HCT116 (cell line): ENCODE results near the gene ST7L. TPM values are rescaled to one million over a fixed set of nuclear protein-coding genes. Genes with fewer than 3 reads are reported as not detected.

Experiments used
- ATAC-seq: fragments of 200-7000 bp; cut with Tn5 transposase; 2 replicates; pipeline ENCODE4 v1.9.1; 2020; ENCODE audit warnings: mild to moderate bottlenecking, moderate library complexity
- BruUV-seq: library from RNA; stranded (reverse); fragments of 400-500 nt; replicated peaks from 2 replicates; lab custom pipeline; 2021; lab: Mats Ljungman, UMichigan
- CTCF ChIA-PET: fragments of 300-600 bp; sonication (Branson Sonifier 250); formaldehyde crosslinking; loops from one replicate; lab custom pipeline; 2021; ENCODE audit warnings: antibody characterized with exemption; lab: Charles Lee
- POLR2A ChIA-PET: fragments of 300-600, 350-600 bp; sonication (Branson Sonifier 250); formaldehyde crosslinking; loops from one replicate; lab custom pipeline; 2021; ENCODE audit warnings: antibody characterized with exemption; lab: Charles Lee
- RAD21 ChIA-PET, 2 experiments: fragments of 300-600 bp; sonication (Branson Sonifier 250); formaldehyde crosslinking; loops; one replicate each; lab custom pipeline; 2023; ENCODE audit warnings: low total read pairs in 2 of 2; ENCODE audit not compliant: uncharacterized antibody in 2 of 2, unreplicated experiment in 2 of 2, low non-redundant PET in 1 of 2; lab: Charles Lee
- DNase-seq: peaks from one replicate; pipeline ENCODE4 v3.0.0-alpha.2; 2010; ENCODE audit warnings: low read depth, low spot score
- H2AFZ ChIP-seq: fragments of 200-600 bp; shearing (Covaris generic), sonication (generic); 2 replicates; pipeline ENCODE4 v1.6.1; 2017; ENCODE audit warnings: low read depth, mixed run types, mixed read lengths, antibody characterized with exemption, low read length; ENCODE audit not compliant: poor library complexity, severe bottlenecking
- H3K27ac ChIP-seq: 2 replicates; pipeline ENCODE4 v1.5.1; 2012; ENCODE audit warnings: low read depth, low read length
- H3K27me3 ChIP-seq: fragments of 200-600 bp; sonication (generic); 2 replicates; pipeline ENCODE4 v1.6.1; 2016; ENCODE audit warnings: mixed run types, low read length, mixed read lengths; ENCODE audit not compliant: insufficient read depth
- H3K36me3 ChIP-seq, 2 experiments: fragments of 200-500 bp in 1 of 2; fragments of 200-600 bp in 1 of 2; sonication (Bioruptor generic) in 1 of 2; sonication (generic) in 1 of 2; 2 replicates each; pipeline versions ENCODE4 v1.5.1 to v1.6.1; 2014 to 2016; ENCODE audit warnings: low read length in 2 of 2, inconsistent platforms in 1 of 2, mixed read lengths in 1 of 2, mixed run types in 1 of 2; ENCODE audit not compliant: insufficient read depth in 2 of 2, control insufficient read depth in 1 of 2
- H3K4me1 ChIP-seq, 2 experiments: fragments of 200-600 bp in 1 of 2; sonication (generic) in 1 of 2; 2 replicates each; pipeline versions ENCODE4 v1.5.1 to v1.6.1; 2012 to 2017; ENCODE audit warnings: low read length in 2 of 2, inconsistent platforms in 1 of 2, mild to moderate bottlenecking in 1 of 2, mixed read lengths in 1 of 2, mixed run types in 1 of 2, moderate library complexity in 1 of 2; ENCODE audit not compliant: insufficient read depth in 2 of 2, control insufficient read depth in 1 of 2
- H3K4me2 ChIP-seq: fragments of 200-600 bp; sonication (generic); 2 replicates; pipeline ENCODE4 v1.6.1; 2017; ENCODE audit warnings: mixed run types, low read length, mixed read lengths
- H3K4me3 ChIP-seq, 2 experiments: fragments of 200-600 bp in 1 of 2; sonication (generic) in 1 of 2; replicated peaks in 1 of 2; 2 replicates each; pipeline ENCODE4 v1.5.1; 2011 to 2016; ENCODE audit warnings: low read length in 2 of 2, control low read depth in 1 of 2, low read depth in 1 of 2, mild to moderate bottlenecking in 1 of 2, mixed read lengths in 1 of 2, mixed run types in 1 of 2
- H3K79me2 ChIP-seq: fragments of 200-600 bp; sonication (generic); 2 replicates; pipeline ENCODE4 v1.6.1; 2017; ENCODE audit warnings: mild to moderate bottlenecking, mixed run types, low read length, moderate library complexity, mixed read lengths; ENCODE audit not compliant: insufficient read depth
- H3K9ac ChIP-seq: fragments of 200-600 bp; sonication (generic); 2 replicates; pipeline ENCODE4 v1.6.1; 2016; ENCODE audit warnings: low read length, mixed read lengths
- H3K9me2 ChIP-seq: fragments of 200-600 bp; sonication (generic), shearing (Covaris generic); 2 replicates; pipeline ENCODE4 v1.6.1; 2017; ENCODE audit warnings: mixed run types, mild to moderate bottlenecking, moderate library complexity; ENCODE audit not compliant: insufficient read depth
- H3K9me3 ChIP-seq, 2 experiments: fragments of 200-500 bp in 1 of 2; fragments of 200-600 bp in 1 of 2; sonication (Bioruptor generic) in 1 of 2; sonication (generic) in 1 of 2; 2 replicates each; pipeline ENCODE4 v1.6.1; 2014 to 2017; ENCODE audit warnings: low read length in 2 of 2, mixed read lengths in 2 of 2, inconsistent platforms in 1 of 2, low read depth in 1 of 2, mild to moderate bottlenecking in 1 of 2, mixed run types in 1 of 2, moderate library complexity in 1 of 2; ENCODE audit not compliant: control insufficient read depth in 1 of 2, insufficient read depth in 1 of 2
- H4K20me1 ChIP-seq: fragments of 200-600 bp; sonication (generic), shearing (Covaris generic); 2 replicates; pipeline ENCODE4 v1.6.1; 2017; ENCODE audit warnings: mixed run types, mild to moderate bottlenecking, moderate library complexity; ENCODE audit not compliant: insufficient read depth
- CBX3 ChIP-seq: IDR thresholded peaks from 2 replicates; pipeline ENCODE4 v1.6.1; 2012; ENCODE audit warnings: low read depth
- CEBPB ChIP-seq: IDR thresholded peaks from 2 replicates; pipeline ENCODE4 v1.6.1; 2012; ENCODE audit warnings: low read depth
- ELF1 ChIP-seq: IDR thresholded peaks from 2 replicates; pipeline ENCODE4 v1.6.1; 2012; ENCODE audit warnings: low read depth, borderline replicate concordance
- EZH2phosphoT487 ChIP-seq: fragments of 200-600 bp; IDR thresholded peaks from 2 replicates; pipeline ENCODE4 v1.6.1; 2018; ENCODE audit warnings: antibody characterized with exemption, borderline replicate concordance
- FOSL1 ChIP-seq: IDR thresholded peaks from 2 replicates; pipeline ENCODE4 v1.6.1; 2012; ENCODE audit warnings: low read depth
- JUND ChIP-seq: IDR thresholded peaks from 2 replicates; pipeline ENCODE4 v1.6.1; 2012
- POLR2AphosphoS5 ChIP-seq: IDR thresholded peaks from 2 replicates; pipeline ENCODE4 v1.6.1; 2011; ENCODE audit warnings: mild to moderate bottlenecking, low read depth, low read length, moderate library complexity
- RAD21 ChIP-seq: IDR thresholded peaks from 2 replicates; pipeline ENCODE4 v1.6.1; 2012; ENCODE audit warnings: low read depth, mild to moderate bottlenecking
- SIN3A ChIP-seq: IDR thresholded peaks from 2 replicates; pipeline ENCODE4 v1.6.1; 2012; ENCODE audit warnings: low read depth
- SP1 ChIP-seq: IDR thresholded peaks from 2 replicates; pipeline ENCODE4 v1.6.1; 2012; ENCODE audit warnings: low read depth
- SRF ChIP-seq: IDR thresholded peaks from 2 replicates; pipeline ENCODE4 v1.6.1; 2012; ENCODE audit warnings: low read depth
- ZFX ChIP-seq: fragments of 450-650 bp; IDR thresholded peaks from 2 replicates; pipeline ENCODE4 v1.6.1; 2017
- ZNF274 ChIP-seq: fragments of 200-500 bp; sonication (Bioruptor generic); IDR thresholded peaks from 2 replicates; pipeline ENCODE4 v1.6.1; 2014; ENCODE audit warnings: mild to moderate bottlenecking, low read depth, low read length, inconsistent platforms
- intact Hi-C: fragments of 100-400 bp; cut with micrococcal nuclease; formaldehyde crosslinking; loops from 2 replicates; pipeline ENCODE4 v1.10.0; 2022
- total RNA-seq: library from RNA; stranded (reverse); gene quantifications from one replicate; pipeline ENCODE4 v1.2.1, GENCODE V29; 2021; ENCODE audit not compliant: unreplicated experiment
- TF ChIP-seq, protein P1 (sequence below): IDR thresholded peaks from 2 replicates; pipeline ENCODE4 v1.6.1; 2012
- TF ChIP-seq, protein P2 (sequence below): IDR thresholded peaks from 2 replicates; pipeline ENCODE4 v1.6.1; 2012; ENCODE audit warnings: low read depth
- TF ChIP-seq, protein P3 (sequence below): IDR thresholded peaks from 2 replicates; pipeline ENCODE4 v1.6.1; 2012
- TF ChIP-seq, protein P4 (sequence below): IDR thresholded peaks from 2 replicates; pipeline ENCODE4 v1.6.1; 2011; ENCODE audit warnings: mild to moderate bottlenecking, low read length, moderate library complexity; ENCODE audit not compliant: insufficient replicate concordance; ENCODE audit errors: extremely low read depth
- TF ChIP-seq, protein P5 (sequence below), 3 experiments: fragments of 200-600 bp in 1 of 3; sonication (generic) in 1 of 3; IDR thresholded peaks in 2 of 3; conservative IDR thresholded peaks in 1 of 3; 2 replicates each; pipeline ENCODE4 v1.5.1; 2012 to 2017; ENCODE audit warnings: low read depth in 2 of 3, low read length in 2 of 3, antibody characterized with exemption in 1 of 3, borderline replicate concordance in 1 of 3, control low read depth in 1 of 3, mild to moderate bottlenecking in 1 of 3, mixed read lengths in 1 of 3, mixed run types in 1 of 3, moderate library complexity in 1 of 3; ENCODE audit not compliant: insufficient read depth in 1 of 3

Gene ST7L
- total RNA-seq, 1 experiment from 2014 or later: 19.9 TPM

DNA sequence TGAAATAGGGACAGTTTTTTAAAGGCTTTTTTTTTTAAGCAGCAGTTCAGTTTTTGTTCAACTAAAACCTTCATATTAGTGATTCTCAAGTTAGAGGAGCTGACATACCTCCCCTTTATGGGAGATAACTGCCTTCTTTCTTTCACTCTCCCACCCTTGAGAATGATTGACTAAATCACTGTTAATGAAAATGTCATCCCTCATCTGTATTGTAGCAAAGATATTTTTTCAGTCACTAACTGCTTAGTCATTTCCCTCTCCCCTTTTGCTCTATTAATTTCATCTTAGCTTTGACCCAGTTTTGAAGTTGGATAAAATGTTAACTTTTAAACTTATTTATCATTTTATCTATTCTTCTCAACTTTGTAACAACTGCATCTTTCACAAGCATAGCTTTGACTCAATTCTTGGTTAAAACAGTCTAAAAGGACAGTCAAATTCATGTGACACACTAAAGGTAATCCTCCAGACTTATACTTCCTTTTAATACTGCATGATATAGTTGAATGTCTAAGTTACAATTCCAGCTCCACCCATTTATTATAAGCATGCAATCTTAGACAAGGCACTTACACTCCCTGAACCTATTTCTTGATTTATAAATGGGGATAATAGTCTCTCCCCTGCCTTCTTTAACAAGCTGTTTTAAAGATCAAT is 17.8 kb upstream of the ST7L start:
- no peak overlapping the region for H3K4me3 ChIP-seq
- CTCF ChIA-PET: no interaction called here
- H4K20me1 ChIP-seq: peaks cover 40% of the 10 kb centered on the region
- no peak overlapping the region for H2AFZ ChIP-seq
- peak overlapping the region; percentile 7; the same call in 1 of the 2 replicates for H3K4me2 ChIP-seq
- no TSS peak for BruUV-seq
- H3K79me2 ChIP-seq: peaks cover 88% of the 10 kb centered on the region
- H3K27ac ChIP-seq: no peak overlapping the region
- POLR2A ChIA-PET: no interaction called here
- DNase-seq (no peak), ATAC-seq (no peak)
- H3K9ac ChIP-seq: 0 out of 2 replicates have a peak overlapping the region, but pooled peaks have one; percentile 0
- H3K9me2 ChIP-seq: no peaks in the 10 kb centered on the region
- H3K4me1 ChIP-seq: peaks cover 9 to 36% of the 10 kb centered on the region in 2 experiments
- H3K27me3 ChIP-seq: no peaks in the 10 kb centered on the region
- intact Hi-C loops: no loop called here
- H3K9me3 ChIP-seq: no peaks in the 10 kb centered on the region
- RAD21 ChIA-PET: no interaction called here
- TF ChIP-seq ZNF274 (no peak), SRF (no peak), JUND (no peak), ELF1 (no peak), CBX3 (no peak), RAD21 (no peak), SP1 (no peak), SIN3A (no peak), CEBPB (no peak), EZH2phosphoT487 (no peak), ZFX (no peak), POLR2AphosphoS5 (no peak), FOSL1 (no peak)
- TF ChIP-seq, protein P1, sequence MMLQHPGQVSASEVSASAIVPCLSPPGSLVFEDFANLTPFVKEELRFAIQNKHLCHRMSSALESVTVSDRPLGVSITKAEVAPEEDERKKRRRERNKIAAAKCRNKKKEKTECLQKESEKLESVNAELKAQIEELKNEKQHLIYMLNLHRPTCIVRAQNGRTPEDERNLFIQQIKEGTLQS: no peak
- TF ChIP-seq, protein P2, sequence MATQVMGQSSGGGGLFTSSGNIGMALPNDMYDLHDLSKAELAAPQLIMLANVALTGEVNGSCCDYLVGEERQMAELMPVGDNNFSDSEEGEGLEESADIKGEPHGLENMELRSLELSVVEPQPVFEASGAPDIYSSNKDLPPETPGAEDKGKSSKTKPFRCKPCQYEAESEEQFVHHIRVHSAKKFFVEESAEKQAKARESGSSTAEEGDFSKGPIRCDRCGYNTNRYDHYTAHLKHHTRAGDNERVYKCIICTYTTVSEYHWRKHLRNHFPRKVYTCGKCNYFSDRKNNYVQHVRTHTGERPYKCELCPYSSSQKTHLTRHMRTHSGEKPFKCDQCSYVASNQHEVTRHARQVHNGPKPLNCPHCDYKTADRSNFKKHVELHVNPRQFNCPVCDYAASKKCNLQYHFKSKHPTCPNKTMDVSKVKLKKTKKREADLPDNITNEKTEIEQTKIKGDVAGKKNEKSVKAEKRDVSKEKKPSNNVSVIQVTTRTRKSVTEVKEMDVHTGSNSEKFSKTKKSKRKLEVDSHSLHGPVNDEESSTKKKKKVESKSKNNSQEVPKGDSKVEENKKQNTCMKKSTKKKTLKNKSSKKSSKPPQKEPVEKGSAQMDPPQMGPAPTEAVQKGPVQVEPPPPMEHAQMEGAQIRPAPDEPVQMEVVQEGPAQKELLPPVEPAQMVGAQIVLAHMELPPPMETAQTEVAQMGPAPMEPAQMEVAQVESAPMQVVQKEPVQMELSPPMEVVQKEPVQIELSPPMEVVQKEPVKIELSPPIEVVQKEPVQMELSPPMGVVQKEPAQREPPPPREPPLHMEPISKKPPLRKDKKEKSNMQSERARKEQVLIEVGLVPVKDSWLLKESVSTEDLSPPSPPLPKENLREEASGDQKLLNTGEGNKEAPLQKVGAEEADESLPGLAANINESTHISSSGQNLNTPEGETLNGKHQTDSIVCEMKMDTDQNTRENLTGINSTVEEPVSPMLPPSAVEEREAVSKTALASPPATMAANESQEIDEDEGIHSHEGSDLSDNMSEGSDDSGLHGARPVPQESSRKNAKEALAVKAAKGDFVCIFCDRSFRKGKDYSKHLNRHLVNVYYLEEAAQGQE: no peak
- TF ChIP-seq, protein P3, sequence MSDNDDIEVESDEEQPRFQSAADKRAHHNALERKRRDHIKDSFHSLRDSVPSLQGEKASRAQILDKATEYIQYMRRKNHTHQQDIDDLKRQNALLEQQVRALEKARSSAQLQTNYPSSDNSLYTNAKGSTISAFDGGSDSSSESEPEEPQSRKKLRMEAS: no peak
- TF ChIP-seq, protein P4, sequence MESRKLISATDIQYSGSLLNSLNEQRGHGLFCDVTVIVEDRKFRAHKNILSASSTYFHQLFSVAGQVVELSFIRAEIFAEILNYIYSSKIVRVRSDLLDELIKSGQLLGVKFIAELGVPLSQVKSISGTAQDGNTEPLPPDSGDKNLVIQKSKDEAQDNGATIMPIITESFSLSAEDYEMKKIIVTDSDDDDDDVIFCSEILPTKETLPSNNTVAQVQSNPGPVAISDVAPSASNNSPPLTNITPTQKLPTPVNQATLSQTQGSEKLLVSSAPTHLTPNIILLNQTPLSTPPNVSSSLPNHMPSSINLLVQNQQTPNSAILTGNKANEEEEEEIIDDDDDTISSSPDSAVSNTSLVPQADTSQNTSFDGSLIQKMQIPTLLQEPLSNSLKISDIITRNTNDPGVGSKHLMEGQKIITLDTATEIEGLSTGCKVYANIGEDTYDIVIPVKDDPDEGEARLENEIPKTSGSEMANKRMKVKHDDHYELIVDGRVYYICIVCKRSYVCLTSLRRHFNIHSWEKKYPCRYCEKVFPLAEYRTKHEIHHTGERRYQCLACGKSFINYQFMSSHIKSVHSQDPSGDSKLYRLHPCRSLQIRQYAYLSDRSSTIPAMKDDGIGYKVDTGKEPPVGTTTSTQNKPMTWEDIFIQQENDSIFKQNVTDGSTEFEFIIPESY: no peak
- TF ChIP-seq, protein P5, sequence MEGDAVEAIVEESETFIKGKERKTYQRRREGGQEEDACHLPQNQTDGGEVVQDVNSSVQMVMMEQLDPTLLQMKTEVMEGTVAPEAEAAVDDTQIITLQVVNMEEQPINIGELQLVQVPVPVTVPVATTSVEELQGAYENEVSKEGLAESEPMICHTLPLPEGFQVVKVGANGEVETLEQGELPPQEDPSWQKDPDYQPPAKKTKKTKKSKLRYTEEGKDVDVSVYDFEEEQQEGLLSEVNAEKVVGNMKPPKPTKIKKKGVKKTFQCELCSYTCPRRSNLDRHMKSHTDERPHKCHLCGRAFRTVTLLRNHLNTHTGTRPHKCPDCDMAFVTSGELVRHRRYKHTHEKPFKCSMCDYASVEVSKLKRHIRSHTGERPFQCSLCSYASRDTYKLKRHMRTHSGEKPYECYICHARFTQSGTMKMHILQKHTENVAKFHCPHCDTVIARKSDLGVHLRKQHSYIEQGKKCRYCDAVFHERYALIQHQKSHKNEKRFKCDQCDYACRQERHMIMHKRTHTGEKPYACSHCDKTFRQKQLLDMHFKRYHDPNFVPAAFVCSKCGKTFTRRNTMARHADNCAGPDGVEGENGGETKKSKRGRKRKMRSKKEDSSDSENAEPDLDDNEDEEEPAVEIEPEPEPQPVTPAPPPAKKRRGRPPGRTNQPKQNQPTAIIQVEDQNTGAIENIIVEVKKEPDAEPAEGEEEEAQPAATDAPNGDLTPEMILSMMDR (IDR thresholded peaks at IDR 0.05 in 2 of 3, conservative IDR thresholded peaks at IDR 0.05 in 1 of 3; ENCODE audit: borderline replicate concordance in 1 of 3, insufficient read depth in 1 of 3, low read depth in 2 of 3, low read length in 2 of 3): no peak
- no peaks in the 10 kb centered on the region for H3K36me3 ChIP-seq
